Activated gamma-delta T cell treated with anti-CD3 and anti-CD28 coated beads, Interleukin-2, amount 50 U/mL, for 16 hours (primary cell): ENCODE data around the gene TCF7L2.

Experiments
- DNase-seq: peaks from one replicate; pipeline ENCODE4 v3.0.0-alpha.2; 2020; ENCODE audit warnings: low read depth

The TCF7L2 gene

DNA sequence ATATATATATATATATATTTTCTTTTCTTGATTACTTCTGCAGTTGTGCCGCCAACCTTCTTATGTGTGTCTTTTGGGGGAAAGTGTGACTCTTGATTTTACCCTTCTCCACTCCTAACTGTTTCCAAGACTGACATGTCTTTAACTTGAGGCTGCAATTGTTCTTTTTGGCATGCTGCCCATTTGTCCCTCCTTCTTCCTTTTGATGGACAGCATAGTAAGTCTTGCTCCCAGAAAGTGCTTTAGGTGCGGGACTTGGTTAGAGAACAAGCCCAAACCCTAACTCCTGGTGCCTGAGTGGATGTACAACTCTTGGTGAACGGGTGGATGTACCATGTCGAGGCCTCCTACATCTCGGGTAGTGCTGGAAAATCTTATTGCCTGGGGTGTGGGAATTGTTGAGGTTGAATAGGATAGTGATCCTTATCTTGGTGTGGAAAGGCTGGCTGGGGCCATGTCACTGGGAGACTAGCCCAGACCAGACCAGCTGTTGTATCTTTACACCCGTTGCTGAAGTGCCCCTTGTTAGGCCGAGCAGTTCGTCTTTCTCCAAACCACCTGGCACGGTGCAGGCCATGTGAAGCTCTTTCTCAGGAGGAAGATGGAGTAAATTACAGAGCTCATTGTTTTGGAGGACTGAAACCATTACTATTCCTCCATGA, 16.3 kb downstream of the TCF7L2 start:
- no peak for DNase-seq

DNA sequence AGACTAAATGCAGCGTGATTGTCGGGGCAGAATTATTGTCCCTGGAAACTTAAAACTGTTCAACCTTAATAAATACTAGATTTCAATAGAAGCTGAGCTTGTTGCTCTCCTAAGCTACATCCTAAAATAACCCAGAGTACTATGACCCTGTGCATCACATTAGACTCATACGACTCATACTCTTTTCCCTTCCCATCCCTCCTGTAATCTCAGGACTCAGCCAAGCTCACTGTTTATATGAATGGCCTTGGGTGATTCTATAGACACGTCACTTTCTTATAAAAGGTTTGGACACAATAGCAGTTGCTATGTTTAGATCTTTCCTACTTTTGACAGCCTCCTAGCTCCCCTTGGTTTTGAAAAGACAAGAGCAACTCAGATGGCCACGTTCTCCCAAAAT, 17.2 kb downstream of the TCF7L2 start:
- no peak for DNase-seq

DNA sequence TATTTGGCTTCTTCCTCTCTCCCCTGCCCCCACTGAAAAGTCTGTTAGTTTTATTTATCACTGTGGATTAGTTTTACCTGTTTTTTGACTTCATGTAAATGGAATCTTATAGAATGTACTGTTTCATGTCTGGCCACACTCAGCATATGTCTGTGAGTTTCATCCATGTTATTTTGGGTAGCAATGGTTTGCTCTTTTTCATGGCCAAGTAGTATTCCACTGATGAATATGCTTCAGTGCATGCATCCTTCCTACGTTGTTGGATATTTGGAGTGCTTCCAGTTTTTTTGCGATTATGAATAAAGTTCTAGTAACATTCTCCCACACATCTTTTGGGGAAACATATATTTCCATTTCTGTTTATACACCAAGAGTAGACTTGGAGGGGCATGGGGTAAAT, 19.1 kb downstream of the TCF7L2 start:
- DNase-seq: no peak

DNA sequence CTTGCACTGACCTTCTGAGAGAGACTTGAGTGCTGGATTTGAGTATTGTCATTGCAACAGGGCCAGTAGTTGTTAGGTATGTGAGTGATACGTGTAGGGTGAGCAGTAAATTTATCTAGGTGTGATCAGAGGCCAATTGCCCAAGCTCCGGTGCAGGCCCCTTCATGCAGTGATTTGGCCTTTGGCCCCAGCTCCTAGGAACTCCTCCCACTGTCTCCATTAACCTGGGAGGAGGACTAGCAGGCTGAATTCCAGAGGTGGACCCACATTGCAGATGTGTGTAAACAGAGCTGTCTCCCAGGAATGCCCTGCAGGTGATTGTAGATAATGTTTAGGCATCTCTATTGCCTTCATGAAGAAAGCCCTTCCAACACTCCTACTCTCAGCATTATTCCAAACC, 19.5 kb downstream of the TCF7L2 start:
- no peak for DNase-seq

DNA sequence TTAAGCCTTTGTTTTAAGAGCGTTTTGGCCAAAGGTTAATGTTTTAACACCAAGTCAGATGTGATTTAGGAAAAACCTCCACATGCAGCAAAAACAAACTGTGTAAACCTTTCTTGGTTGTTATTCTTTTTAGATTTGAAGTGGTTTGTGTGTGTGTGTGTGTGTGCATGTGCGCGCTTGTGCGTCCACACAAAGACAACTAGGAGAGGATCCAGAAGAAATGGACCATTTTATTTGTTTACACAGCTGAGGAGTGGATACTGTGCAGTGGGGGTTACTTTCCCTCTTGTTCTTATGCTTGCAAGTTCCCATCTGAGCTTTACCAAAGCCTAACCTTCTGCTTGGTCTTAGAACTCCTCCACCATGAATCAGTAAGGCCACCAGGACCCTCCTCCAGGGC, 20.0 kb downstream of the TCF7L2 start:
- no peak for DNase-seq

DNA sequence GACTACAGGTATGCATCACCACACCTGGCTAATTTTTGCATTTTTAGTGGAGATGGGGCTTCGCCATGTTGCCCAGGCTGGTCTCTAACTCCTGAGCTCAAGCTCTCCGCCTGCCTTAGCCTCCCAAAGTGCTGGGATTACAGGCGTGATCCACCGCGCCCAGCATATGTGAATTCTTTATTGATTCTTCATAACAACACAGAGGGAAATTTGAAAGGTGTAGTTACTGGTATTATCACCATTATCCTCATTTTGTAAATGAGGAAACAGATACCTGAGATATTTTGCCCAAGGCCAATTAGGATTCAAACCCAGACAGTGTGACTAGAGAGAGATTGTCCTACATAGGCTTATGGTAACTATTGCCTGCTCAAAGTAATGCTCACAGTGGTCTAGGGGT, 22.6 kb downstream of the TCF7L2 start:
- no peak for DNase-seq

DNA sequence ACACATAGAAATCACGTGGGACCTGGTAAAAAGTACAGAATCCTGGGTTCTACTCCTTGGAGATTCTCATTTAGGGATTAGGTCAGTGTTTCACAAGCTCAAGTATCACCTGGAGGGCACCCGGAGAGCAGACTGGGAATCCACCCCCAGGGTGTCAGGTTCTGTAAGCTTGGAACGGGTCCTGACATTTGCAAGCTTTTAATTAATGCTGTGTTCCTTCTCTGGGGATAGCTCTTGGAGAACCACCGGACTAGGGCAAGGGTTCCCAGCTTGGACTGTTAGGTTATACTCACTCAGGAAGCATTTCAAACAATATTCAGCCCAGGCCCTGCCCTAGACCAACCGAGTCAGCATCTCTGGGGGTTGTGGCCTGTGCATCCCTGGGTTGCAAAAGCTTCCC, 23.0 kb downstream of the TCF7L2 start:
- no peak for DNase-seq

DNA sequence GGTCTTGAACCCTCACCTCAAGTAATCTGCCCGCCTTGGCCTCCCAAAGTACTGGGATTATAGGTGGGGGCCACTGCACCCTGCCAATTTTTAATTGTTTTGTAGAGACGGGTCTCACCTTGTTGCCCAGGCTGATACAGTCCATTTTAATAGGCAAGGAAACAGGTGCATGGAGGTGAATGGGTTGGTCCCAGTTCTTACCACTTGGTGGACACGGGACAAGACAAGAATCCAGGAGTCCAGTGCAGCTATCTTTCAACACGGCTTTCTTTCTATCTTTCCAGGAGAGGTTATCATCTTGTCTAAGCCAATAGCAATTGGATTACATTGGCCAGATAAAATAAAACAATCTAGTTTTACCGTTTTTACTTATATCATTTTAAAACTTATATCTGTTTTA, 23.8 kb downstream of the TCF7L2 start:
- no peak for DNase-seq

DNA sequence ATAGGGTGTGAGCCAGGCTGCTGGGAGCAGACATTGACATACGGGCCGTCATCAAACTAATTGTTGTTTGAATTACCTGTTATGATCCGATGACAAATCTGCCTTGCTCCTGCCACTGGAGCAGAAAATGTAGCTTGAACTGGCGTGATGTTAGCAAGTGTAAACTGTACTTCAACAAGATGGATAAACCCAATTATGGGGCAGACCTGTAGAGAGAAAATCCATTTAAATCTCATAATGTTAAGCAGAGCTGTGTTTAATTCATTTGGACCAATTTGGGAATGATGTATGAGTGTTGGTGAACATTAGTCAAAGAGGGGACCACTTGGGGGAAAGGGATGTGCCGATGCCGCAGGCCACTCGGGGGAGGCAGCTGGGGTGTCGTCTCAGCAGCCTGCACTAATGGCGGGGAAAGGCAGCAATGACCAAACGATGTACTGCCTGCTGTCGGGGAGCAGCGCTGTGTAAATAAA, 27.4 kb downstream of the TCF7L2 start:
- no peak for DNase-seq

DNA sequence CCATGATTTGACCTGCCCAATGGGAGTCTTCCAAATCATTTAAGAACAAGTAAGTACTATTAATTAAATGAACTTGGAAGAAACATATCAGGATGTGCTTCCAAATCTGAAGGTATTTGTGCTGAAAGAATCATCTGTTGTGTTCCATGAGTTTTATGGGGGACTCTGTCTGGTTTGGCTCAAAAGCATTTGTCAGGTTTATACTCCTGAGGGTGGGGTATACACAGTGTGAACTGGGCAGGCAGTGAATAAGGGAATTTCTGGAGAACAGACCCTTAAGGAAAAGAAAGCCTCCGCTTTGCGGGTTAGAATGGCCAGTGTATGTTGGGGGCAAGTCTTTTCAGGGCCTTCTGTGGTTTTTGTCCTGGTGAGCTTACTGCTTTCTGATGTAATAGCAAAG, 29.9 kb downstream of the TCF7L2 start:
- no peak for DNase-seq

DNA sequence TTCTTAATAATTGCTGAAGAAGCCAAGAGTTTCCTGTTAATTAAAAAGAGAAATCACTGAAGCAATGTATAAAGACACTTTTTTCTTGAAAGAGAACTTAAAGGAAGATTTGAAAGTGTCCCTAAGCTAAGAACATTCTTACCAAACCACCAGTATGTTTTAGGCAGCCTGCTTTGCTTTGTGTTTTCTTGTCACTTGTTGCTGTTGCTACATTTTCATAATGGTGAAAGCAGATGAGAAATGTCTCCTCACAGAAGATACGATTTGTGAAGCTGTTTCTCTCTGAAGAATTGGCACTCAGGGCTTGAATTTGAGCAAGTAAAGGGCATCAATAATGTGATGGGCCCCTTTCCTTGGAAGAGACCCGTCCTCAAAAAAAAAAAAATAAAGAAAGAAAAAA, 30.9 kb downstream of the TCF7L2 start:
- DNase-seq: no peak

DNA sequence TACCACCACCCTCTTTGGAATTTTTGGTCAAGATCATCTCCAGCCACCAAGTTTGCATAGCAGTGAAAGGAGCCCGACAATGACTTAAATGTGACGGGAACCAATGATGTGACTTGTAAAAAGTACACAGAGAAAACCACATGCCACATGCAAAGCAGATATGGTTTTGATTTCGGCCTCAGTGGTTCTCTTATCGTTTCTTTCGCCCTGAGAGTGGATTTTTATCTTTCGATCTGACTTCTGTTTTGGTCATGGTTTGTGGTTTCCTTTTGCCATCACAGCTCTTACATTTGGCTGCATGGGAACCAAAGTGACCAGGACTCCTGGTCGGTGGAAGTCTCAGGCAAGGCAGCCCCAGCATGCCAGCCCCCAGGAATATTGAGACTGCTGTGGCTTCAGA, 31.5 kb downstream of the TCF7L2 start:
- no peak for DNase-seq

DNA sequence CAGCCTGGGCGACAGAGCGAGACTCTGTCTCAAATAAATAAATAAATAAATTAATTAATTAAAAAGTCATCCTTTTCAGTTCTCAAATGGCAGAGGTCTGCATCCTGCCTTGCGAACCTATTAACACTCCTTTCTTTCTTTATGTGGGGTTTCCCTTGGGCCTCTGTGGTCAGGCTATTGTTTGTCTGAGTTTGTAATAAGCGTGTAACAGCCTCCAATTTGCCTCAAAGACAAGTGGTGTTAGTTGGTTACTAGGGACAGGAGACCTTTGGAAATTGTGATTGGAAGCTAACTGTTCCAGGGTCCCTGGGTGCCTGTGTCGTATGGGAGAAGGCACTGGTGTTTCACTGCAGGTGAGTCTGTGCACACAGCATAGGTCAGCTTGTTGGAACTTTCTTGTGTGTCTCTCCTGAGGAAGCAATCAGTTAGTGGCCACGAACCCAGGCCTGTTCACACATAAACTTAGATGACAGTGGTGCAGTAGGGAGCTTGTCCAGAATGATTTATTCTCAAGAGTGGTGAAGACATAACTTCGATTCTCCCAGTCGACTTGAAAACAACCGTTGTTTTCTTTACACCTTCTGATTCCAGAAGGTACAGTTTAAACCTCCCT, 33.5 kb downstream of the TCF7L2 start:
- no peak for DNase-seq

DNA sequence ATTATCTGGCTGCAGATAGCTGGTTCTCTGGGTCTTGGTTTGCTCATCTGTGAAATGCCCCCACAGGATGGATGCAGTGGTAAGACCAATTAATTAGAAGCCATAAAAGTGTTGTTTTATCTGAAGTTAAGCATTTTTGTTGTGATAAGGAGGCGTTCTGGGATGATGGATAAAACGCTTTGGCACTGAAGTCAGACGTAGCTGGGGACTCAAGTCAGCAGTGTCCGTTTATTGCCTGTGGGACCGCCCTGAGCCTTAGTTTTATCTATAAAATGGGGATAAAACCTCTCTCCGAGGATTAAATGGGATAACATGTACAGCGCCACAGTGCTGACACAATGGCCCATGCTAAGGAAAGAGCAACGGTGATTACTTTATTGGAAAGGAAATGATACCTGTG, 34.7 kb downstream of the TCF7L2 start:
- DNase-seq: no peak

DNA sequence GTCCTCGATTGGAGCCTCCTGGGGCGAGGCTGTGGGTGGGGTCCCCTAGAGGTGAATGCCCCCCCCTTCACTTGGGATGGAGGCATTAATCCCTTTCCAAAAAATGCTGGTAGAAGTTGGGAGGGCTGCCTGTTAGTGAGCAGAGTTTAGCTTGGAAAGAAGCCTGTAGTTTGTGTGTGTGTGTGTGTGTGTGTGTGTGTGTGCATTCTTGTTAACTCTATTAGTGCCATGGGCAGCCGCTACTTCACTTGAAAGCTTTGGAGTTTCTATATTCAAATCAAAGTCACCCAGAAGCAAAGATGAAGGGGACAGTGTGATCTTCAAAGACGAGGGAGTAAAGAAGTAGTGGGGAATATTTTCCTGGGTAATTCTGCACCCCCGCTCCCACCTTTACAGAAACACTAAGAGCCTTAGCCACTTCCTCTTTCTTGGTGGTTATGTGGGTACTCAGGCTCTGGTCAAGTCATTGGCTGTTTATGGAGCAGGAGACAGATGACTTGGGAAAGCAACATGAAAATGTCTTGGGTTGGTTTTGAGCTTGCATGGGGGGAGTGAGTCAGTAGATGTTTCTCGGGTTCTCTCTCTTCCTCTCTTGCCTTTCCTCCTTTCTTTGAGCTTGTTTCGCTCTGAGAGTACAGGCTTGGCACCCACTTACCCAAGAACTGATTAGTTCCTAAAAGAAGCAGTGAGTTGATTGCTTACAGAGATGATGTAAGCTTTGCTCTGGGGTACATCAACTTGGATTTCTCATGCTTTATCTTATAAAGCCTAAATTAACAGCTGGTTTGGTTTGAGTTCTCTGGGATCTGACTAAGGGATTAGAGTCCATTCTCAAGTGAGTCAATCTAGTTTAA, 35.9 kb downstream of the TCF7L2 start:
- no peak for DNase-seq

DNA sequence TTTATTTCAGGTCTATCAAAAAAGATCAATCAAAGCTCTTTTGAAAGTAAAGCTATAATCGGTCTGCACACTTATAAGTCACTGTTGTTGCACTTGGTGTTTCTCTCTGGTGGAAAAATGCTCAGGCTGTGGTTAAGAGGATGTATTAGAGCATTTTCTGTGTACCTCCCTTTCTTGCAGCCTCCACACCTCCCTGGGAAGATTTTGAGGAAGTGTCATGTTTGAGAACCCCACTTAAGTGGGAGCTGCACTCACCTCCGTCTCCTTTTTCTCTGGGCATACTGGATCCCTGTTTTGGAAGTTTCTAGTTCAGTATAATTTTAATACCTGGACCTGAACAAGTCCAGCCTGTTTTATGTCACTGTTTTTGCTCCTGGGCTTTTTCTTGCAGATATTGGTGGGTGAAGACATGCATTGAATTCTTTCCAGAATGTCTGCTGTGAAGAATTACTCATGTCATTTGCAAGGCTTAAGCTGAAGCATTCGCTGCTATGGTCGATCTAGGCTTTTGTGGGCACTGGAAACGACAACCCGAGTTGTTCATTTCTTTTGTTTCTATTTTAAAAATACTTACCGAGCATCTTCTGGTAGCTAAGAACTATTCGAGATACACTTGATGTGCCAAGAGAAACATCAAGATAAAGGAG, 36.6 kb downstream of the TCF7L2 start:
- DNase-seq: no peak

DNA sequence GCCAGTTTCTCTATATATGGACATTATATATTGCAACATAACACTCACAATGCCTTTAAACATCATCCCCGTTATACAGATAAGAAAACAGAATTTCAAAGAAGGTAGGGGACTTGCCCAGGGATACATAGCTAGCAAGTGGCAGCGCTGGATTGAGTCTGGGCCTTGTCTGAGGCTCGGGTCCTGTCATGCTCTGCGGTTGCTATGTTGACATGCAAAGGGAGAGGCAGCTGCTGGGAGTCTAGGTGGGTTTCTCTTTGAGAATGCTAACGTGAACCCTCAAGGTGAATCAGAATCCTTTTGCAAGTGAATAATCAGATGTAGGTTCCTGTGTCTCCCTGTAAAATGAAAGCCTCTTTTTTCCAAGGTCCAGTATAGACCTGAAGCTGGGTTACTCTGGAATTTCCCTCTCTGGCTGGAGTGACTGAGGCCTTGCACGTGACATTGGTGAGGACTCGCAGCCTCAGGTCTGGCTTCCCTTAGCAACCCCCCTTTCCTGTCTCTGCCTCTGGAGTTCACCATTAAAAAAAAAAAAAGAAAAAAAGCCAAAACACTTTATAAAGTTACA, 38.9 kb downstream of the TCF7L2 start:
- DNase-seq: no peak

DNA sequence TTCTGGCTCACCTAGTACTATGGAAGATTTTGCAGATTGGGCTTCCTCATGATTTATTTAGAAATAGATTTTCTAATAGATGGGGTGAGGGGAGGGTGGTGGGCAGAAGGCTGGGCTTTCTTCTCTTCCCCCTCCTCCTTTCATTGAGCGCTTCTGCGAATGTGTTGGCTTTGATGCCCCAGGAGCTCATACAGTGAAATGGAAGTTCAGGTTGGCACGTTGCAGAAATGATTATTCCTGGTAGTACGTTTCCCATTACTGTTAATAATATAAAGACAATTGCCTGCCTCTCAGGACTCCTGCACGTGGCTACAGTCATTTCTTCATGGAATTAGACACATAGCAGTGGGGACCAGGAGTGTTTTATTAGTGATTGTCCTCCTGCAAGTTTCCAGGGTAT, 39.8 kb downstream of the TCF7L2 start:
- DNase-seq: no peak

DNA sequence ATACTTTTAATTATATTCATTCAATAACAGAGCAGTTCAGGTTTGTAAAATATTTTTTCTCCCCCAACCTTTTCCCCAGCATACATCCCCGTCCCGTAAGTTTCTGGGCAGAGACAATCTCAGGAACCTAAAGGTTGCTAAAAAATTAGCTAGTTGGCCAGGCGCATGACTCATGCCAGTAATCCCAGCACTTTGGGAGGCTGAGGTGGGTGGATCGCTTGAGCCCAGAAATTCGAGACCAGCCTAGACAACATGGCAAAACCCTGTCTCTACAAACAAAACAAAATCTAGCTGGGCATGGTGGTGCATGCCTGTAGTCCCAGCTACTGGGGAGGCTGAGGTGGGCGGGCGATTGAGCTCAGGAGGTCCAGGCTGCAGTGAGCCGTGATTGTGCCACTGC, 40.2 kb downstream of the TCF7L2 start:
- DNase-seq: no peak

DNA sequence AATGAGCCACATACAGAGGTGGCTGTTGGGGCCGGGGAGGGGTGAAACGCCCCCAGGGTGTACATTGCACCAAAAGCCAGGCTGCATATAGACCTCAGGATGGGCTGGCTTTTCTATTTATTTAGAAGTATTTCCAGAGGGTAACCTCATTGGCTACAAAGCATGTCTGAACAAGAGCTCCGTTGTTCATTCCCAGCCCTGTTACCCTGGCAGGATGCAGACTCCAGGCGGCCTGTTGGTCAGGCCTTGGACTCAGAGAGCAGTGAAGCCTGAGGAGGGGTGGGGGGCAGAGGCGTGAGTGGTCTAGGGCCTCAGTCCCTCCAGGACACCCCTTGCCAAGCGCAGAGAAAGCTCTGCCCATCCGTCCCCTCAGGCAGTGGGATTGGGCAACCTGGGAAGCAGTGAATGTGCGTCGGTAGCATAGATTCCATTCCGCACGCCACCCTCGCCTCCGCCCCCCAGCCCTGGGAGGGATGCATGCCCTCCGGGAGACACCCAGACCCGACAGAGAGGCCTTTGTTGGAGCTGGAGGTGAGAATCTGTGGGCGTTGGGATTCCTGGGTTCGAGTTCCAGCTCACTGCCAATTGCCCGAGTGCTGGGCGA, 41.9 kb downstream of the TCF7L2 start:
- no peak for DNase-seq

DNA sequence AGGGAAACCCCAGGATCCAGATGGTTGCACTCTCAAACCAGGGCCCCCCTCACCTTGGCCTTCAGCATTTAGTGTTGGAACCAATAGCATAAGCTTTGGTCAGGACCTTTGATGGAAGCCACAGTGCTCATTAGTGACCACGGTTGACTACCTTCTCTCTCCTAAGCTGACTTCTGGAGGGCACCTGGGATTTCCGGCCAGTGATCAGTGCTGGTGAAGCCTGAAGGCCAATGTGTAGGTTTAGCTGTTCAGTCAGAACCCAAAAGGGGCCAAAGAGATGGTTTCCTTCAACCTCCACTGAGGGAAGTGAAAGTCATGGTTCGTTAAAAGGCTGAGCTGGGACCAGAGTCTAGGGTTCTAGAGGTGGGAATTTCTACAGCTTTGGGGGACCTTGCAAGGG, 46.4 kb downstream of the TCF7L2 start:
- no peak for DNase-seq

DNA sequence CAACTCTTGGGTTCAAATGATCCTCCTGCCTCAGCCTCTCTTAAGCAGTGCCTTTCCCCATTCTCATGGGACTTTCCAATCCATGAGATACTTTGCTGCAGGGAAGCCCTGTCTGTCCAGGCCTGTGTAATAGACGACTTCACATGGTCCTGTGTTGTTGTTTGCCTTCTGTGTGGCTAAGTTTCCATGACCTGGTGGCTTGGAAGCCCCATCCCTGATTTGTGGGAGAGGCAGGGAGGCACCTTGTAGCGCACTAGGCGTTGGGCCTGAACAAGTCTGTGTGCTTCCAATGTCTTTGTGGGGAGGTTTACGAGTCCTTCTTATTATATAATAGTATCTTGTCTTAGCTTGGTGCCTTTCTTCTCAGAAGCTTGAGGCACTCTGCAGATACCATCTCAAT, 49.1 kb downstream of the TCF7L2 start:
- DNase-seq: no peak
